GM19328 (cell line): ENCODE data around the gene TYW1.
"Not testable (repeated sequence)": the region's sequence is repeated elsewhere in the genome, so short reads cannot be mapped to it uniquely, and the experiment has no call there.

Experiments used
- ATAC-seq: cut with Tn5 transposase; IDR thresholded peaks from one replicate; pipeline ENCODE4 v1.9.1; 2021; ENCODE audit warnings: mild to moderate bottlenecking, moderate library complexity; ENCODE audit not compliant: unreplicated experiment

The TYW1 gene

GRCh38 chr7:67043559-67043930 is 46.9 kb downstream of the TYW1 start:
- ATAC-seq: not testable (repeated sequence)

DNA sequence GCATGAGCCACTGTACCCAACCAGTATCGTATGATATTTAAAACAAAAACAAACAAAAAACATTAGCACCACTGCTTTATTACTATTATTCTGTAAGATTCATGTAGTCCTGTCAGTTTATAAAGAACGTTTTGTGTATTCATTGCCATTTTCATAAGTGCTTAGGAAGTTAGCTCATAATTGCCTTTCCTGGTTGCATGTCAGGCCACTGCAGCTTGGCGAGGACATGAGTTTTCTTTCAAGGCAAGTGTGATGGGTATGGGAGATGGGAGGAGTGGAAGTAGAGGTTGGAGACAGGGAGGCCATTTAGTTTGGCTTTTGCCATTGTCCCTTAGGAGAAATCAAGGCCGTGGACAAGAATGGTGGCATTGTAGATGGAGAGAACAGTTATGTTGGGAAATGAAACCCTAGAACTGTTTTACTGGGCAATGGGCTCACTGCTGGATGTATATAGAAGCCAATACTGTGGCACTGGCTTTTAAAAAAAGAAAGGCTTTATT is 48.9 kb downstream of the TYW1 start:
- no peak for ATAC-seq

GRCh38 chr7:67046819-67047218 is 50.2 kb downstream of the TYW1 start:
- not testable (repeated sequence) for ATAC-seq

DNA sequence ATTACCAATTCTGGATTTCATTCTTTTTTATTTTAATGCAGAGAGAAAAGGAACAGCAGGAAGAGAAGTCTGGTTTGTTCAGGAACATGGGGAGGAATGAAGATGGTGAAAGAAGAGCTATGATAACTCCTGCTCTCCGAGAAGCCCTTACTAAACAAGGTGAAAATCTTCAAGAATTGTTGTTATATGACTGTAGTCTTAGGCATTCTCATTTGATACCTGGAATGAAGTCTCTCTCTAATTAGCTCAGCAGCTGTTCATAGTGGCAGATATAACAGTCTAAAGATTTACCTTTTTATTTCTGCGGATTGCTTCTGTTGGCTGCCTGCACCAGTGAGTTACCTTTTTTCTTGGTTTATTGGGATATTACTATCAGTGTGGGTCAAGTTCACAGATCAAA is 53.3 kb downstream of the TYW1 start:
- ATAC-seq: not testable (repeated sequence)

GRCh38 chr7:67052161-67052560 is 55.5 kb downstream of the TYW1 start:
- ATAC-seq: not testable (repeated sequence)

- no peak for ATAC-seq
These were observed 60.0 kb downstream of the TYW1 start for GRCh38 chr7:67056683-67057082.

- not testable (repeated sequence) for ATAC-seq
These were observed 64.7 kb downstream of the TYW1 start for GRCh38 chr7:67061321-67061720.

DNA sequence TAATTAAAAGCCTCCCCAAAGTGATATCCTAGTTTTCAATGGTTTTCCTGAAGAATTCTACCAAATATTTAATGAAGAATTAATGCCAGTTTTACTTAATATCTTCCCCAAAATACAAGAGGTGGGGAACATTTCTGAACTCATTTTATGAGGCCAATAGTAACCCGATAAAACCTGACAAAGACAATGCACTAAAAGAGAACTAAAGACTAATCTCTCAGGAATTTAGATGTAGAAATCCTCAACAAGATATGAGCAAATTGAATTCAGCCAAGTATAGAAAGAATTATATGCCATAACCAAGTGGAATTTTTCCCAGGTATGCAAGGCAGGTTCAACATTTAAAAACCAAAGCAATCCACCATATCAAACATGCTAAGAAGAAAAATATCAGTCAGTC is 66.2 kb downstream of the TYW1 start:
- ATAC-seq: not testable (repeated sequence)

DNA sequence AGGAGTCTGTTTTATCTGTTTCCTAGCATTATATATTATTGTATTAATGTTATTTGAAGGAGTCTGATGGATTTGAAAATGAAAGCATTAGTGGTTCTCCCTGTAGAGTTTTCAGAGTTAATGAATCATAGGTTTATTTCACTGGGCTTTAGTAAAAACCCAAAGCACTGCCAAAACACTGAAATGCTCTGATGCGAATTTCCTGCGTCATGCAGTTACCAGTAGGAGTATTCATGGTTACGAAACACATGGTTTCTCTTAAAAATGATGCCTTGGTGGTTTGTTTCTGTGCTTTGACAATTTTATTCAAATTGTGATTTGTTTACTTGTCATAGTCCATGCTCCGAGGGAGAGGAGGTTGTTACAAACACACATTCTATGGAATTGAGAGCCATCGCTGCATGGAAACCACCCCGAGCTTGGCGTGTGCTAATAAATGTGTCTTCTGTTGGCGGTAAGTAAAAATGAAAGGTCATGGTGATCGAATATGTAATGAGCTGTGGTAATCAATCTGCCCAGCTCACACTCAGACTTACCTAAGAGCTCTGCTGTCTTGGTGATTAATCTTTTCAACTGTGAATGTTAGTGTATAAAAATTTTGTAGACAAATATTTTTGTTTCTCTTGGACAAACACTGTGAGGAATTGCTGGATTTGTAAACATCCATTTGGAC is 70.5 kb downstream of the TYW1 start:
- not testable (repeated sequence) for ATAC-seq

- not testable (repeated sequence) for ATAC-seq
These were observed 79.5 kb downstream of the TYW1 start for GRCh38 chr7:67076120-67076519.

DNA sequence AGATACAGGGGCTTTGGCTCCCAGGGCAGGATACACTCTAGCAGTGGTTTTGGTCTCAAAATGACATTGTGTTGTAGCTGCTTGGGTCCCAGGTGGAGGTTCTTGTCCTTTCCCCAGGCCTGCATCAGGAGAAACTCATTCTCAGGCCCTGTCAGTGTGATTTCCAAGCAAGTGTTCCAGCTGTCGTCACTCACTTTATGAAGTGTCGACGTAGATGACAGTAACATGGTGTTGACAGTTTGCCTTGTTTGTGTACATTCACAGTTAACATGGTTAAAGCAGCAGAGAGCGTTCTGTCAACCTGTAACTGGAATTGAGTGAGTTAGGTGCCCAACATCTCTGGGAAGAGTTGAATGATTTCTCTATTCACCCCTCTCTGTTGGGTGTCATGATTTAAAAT is 86.2 kb downstream of the TYW1 start:
- ATAC-seq: not testable (repeated sequence)

- ATAC-seq: not testable (repeated sequence)
These were observed 92.6 kb downstream of the TYW1 start for GRCh38 chr7:67089261-67089660.

DNA sequence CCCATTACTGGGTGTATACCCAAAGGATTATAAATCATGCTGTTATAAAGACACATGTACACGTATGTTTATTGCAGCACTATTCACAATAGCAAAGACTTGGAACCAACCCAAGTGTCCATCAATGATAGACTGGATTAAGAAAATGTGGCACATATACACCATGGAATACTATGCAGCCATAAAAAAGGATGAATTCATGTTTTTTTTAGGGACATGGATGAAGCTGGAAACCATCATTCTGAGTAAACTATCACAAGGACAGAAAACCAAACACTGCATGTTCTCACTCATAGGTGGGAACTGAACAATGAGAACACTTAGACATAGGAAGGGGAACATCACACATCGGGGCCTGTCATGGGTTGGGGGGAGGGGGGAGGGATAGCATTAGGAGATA is 94.4 kb downstream of the TYW1 start:
- ATAC-seq: not testable (repeated sequence)

- ATAC-seq: not testable (repeated sequence)
These were observed 101.4 kb downstream of the TYW1 start for GRCh38 chr7:67098031-67098430.

- not testable (repeated sequence) for ATAC-seq
These were observed 102.8 kb downstream of the TYW1 start for GRCh38 chr7:67099406-67099805.

DNA sequence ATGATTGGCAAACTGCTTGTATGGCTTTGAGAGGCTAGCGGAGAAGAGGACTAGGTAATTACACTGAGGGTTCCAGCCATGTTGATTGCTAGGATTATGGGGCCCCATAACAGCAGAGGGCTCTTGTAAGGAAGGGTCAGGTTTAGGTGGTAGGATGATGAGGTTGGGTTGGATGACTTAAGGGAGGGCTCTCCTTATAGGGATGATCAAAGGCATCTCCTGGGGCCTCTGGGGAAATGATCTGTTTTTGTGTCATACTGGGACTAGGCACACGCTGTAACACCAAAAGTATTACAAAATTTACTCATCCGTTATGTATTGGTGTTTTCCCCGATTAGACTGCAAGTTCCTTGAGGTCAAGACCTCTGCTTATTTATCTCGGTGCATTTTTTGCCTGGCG is 103.4 kb downstream of the TYW1 start:
- not testable (repeated sequence) for ATAC-seq

- no peak for ATAC-seq
These were observed 104.3 kb downstream of the TYW1 start for GRCh38 chr7:67100956-67101361.

DNA sequence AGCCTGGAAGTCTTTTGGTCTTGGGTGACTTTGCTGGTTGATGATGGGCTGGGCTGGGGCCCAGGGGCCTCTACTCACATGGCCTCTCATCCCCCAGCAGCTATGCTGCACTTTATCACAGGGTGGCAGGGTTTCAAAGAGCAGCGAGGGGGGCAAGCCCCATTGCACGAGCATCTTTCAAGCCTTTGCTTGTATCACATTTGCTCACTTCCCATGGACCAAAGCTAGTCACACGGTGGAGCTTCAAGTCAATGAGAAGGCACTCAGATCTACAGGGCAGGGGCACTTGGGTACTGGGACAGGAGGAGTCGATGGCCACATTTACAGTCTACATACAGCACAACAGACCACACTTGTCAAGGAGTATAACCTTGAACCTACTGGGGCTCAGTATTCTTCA is 108.3 kb downstream of the TYW1 start:
- ATAC-seq: not testable (repeated sequence)

DNA sequence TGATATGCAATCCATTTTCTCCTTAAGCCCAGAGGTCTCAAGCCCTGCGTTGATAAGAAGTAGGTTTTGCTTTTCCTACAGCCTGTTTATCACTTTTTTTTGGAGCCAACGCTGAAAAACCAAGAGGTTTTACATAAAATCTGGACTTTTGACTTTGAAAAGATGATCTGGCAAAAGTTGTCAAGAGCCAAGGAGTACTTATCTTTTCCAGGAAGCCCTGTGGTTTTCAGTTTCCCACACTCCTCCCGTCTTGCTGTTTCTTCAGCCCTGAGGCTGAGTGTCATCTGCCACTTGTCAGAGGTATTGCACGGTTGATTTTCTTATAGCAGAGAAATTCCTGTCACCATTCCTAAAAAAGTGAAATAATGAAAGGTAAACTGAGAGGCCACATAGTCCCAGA is 108.7 kb downstream of the TYW1 start:
- ATAC-seq: no peak

DNA sequence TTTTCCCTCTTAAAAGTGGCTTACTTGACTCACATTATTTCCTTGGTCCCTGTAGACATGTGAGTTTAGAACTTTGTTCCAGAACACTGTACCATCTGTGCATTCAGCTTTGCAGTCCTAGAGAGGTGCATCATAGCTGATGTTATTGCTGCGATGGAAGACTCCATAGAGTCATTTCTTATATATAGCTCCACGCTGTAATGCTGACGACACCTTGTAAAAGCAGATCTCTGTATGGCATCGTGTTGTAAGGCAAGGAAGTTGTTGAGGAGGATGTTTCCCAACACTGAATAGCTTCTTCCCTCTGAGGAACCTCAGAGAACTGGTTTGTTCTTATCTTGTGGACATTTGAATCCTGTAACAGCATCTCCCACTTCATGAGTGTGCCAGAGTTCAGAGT is 109.6 kb downstream of the TYW1 start:
- not testable (repeated sequence) for ATAC-seq

GRCh38 chr7:67111342-67111741 is 114.7 kb downstream of the TYW1 start:
- ATAC-seq: not testable (repeated sequence)

DNA sequence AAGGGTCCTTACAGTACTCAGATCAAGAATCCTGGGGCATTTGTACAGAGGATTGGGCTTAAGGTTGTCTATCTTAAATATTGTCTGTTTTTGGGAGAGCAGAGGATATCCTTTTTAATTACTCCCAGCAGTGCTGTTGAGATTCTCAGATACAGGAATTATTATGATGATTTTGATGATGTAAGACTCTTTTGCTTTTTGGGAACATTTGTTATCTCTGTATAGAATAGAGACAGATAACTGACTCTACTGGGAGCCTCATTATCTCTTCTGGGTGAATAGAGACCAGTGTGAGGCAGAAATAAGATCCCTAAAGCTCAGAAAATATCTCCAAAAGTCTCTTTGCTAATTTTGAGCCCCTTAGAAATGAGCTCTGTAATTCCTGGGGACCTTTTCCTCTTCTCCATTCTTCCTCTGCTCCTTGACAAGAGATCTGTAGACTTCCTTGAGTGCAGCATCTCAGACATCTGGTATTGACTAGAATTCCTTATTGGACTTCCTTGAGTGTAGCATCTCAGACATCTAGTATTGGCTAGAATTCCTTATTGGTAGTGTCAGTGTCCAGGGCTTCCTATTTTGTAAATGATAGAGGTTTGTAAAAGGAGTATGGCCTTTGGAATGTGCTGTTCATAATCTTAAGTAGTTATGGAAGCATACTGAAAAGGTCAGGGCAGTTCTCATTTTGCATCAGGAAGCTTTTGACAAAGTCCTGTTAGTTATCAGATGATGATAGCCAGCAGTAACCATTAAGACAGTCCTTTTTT is 118.0 kb downstream of the TYW1 start:
- not testable (repeated sequence) for ATAC-seq
